Activated CD4-positive, alpha-beta T cell treated with anti-CD3 and anti-CD28 coated beads for 4 hours (primary cell): Measurements from ENCODE around the gene TBC1D7.
"Not testable (repeated sequence)": the region's sequence is repeated elsewhere in the genome, so short reads cannot be mapped to it uniquely, and the experiment has no call there.

Source experiments
- DNase-seq, 2 donors: peaks; one replicate each; pipeline ENCODE4 v3.0.0-alpha.2; 2020

TBC1D7 gene

DNA sequence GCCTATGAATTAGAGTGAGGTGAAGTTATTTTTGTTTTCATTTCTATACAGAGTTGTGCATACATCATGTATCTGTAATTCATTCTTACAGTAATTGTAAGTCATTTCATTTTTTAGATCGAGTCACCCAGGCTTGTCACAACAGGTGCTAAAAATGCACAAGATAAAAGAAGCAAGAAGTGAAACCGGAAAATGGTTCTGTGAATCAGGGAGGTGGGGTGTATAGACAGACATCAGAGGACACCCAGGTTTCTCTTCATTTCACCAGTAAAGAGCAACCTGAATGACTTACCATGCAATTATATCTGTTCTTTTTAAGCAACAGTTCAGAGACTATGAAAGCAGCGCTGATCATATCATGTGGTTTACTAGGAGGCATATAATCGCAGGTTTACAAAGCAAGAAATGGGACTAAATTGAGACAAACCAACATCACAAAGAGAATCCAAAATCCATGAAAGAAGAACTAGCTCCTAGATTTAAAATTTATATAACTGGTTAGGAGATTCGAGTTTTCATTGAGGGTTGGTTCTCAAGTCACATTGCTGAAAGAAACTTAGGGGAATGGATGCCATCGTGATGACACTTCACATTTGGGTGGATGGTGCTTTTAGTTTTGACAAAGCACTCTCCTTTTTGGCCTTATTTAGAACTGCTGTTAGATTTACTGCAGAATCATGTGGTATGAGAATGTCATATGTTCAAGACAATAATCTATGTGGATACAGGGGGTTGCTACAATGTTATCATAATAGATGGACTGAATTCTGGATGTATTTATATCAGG, 27.9 kb upstream of the TBC1D7 start:
- peak; percentile 24 to 33 for DNase-seq

DNA sequence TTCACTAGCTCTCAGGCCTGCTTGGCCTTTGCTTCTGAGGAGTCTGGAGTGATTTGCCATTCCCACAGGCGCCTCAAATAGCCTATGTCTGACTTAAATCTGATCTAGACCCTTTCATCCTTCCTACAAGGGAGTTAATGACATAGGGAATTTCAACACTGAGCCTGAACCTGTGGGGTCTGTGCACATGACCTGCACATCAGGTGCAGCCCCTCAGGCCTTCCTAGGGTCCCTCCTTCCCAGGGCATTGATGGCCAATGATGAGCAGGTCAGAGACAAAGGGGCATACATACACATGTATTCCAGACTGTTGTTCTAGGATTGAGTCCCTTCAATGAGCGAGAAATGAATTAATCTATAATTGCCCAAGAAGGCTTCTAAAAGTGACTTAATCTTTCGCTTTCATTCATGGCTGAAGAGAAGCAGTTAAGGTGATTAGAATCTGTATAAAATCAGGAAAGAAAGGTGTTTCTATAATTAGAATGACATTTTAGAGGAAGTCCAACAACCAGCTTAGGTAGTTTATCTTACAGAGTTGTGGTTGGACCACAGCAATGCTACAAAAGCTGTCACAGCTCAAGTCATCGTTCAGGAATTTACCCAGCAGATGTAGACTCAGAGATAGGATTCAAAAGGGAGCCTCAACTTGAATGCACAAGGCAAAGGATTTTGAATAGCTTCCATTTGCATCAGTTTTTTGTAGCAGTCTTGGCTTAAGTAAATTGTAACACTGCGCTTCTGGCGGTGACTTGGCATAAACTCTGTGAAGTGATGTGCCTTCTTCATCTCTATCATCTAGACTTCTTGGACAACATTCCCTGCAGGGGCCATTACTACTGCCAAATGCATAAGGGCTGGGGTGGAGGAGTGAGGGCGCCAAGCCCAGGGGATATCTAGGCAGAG, 27.0 kb upstream of the TBC1D7 start:
- peak in 1 of 2 donors; percentile 6 for DNase-seq

DNA sequence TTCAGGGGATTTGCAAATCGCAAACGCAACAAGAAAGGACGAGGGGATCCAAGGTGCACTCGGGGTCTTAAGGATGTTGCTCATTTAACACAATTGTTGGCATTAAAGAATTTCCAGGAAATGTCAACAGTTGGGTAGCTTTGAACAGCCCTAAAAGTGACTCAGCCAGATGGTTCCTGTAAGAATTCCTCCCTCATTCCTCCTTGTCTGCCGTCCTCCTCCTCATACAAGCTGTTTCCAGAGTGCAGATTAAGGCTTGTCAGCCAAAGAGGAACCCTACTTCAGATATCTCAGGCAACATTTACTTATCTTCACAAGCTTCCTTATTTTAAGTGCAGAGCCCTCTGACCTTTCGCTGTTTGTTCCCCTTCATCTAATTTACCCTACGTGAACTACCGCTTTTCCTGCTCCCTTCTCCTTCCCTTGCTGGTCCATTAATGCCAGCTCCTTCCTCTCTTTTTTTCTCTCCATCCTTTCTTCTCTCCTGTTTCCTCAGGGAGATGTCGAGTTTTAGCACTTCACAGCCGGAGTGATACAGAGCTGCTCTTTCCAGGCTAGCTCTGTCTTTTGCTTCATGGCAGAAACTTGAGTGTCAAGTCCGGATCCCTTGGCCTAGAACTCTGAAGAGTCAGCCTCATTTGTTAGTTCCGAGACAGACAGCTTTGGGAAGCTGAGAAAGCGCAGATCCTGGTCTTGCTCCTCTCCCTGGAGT, 26.1 kb upstream of the TBC1D7 start:
- DNase-seq: no peak

- DNase-seq: no peak
Observed at GRCh38 chr6:13352165-13352564, 23.8 kb upstream of the TBC1D7 start.

GRCh38 chr6:13351271-13351670, 22.9 kb upstream of the TBC1D7 start:
- no peak for DNase-seq

DNA sequence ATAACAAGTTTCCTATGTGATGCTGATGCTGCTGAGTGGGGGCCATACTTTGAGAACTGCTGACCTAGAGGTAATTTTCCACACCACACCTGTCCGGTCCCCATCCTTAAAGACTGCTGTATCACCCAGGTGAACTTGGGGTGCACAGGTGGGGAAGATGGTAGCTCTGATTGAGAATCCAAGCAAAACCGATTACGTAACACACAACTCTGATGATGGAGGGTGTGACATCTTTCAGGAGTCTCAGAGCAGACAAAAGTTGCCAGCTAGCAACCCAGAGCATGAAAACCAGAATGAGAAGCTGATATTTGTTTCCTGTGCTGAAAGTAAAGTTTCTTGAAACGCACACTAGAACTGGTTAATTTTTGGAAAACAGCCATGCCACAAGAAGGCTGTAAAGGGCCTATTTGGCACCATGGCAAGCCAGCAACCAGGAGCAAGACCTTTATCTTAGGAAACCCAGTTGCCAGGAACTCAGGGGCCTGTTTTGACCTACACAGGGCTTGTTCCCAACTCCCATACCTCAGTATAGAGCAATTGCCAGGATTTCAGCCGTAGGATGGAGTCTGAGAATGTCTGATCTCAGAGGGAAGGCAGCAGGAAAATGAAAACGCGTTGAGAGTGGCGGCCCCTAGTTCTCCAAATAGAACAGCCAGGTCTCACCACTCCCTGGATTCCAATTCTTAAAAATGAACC, 21.6 kb upstream of the TBC1D7 start:
- no peak for DNase-seq

DNA sequence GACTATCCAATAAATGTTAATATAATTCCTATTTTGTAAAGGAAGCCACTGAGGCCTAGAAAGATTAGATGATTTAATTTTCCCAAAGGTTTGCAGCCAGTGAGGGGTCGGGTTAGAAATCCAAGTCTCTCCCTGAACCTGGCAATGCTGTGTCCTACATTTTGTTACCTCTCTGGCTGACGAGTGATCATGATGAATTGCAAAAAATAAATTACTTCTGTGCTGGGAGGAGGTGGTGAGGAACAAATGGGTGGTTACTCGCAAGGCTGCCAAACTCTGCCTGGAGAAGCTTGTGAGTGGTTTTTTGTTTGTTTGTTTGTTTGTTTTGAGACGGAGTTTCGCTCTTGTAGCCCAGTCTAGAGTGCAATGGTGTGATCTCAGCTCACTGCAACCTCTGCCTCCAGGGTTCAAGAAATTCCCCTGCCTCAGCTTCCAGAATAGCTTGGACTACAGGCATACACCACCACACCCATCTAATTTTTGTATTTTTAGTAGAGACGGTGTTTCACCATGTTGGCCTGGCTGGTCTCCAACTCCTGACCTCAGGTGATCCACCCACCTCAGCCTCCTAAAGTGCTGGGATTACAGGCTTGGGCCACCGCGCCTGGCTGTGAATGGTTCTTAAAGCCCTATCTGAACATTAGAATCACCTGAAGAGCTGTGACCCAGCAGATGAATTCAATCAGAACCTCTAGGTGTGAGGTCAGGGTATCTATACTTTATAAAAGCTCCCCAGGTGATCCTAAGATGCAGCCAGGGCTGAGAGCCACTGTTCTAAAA, 20.2 kb upstream of the TBC1D7 start:
- no peak for DNase-seq

DNA sequence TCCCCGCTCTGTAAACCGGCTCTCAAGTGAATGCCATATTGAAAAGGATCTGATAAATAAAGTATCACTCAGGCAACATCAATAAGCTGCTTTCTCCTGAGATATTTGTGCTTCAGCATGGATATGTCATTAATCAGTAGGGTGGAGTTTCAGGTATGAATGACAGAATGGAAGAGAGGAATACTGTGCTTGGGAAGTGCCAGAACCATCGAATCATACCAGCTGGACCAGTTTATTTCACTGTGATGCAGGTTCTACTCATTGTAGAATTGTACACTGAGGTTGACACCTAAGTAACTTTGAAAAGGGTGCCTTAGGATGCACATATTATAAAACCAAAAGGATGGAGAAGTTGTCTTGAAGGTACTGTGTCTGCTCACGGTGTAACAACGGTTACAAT, 17.9 kb upstream of the TBC1D7 start:
- DNase-seq: no peak

DNA sequence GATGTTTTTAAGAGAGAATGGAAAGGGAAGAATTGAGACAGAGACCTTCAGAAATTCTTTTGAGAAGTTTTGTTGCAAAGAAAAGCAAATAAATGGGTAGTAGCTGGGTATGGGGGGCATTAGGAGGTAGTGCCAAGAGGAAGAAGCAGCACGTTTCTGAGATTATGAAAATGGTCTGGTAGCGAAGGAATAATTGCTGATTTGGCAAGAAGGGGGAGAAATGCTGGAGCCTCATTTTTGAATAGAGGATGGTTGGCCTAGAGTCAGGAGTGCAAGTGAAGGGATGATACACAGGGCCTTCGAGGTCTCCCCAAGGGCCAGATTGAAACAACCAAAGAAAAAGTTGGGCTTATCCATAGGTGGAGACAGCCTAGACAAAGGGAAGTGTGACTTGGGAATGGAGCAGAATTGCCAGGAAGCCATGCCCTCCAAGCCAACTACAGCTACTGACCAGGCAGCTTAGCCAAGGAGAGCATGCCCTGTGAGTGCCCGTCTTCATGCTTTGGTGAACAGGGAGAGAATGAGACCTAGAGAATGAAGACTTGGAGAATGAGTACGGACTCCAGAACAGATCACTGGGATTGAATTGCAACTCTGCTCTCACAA, 14.2 kb upstream of the TBC1D7 start:
- no peak for DNase-seq

DNA sequence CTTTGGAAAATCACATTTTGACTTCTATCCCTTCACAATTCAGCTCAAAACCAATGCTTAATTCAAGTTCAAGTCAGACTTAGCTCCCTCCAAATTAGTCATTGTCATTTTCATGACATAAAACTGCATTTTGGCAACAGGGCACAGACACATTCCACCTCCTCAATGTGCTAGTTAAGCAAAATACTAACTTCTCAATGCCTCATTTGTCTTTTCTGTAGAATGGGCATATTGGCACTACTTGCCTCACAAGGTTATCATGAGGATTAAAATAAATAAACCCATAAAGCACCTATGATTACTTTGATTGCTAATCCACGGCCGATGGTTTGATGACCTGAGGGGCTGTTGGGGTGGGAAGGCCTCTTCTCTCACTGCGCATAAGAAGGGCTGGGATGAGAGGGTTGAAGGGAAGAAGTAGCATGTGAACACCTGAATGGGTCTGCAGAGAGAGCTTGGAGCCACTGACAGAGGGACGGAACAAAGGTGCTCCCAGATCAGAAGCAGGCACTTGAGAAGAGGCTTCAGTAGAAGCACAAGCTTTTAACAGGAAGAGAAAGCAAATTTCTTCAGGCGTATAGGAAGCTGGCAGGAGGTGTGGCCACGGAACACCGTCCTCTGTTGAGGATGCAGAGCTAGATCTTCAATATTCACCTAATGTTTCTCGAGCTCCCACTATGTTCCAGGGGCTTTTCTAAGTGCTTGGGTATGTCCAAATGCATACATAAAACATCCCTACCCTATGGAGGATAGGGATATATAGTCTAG, 11.7 kb upstream of the TBC1D7 start:
- no peak for DNase-seq

- DNase-seq: no peak
Observed at GRCh38 chr6:13338038-13338437, 9.7 kb upstream of the TBC1D7 start.

DNA sequence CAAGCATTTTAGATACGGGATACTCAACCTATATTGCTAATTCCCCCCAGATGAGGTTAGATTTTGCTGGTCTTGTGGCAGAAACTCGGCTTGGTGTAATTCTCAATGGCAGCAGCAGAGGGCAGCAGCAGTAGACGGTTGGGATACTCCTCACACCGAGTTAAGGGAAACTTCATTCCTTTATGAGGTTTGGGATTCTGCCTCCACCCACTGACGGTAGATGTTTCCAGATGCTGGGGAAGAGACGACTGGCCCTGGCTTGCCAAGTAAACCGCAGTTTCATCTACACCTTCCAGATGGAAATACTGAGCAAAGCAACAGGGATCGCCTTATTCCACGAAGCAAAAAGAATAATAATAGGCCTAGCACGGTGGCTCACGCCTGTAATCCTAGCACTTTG, 8.2 kb upstream of the TBC1D7 start:
- peak; percentile 57 to 73 for DNase-seq

DNA sequence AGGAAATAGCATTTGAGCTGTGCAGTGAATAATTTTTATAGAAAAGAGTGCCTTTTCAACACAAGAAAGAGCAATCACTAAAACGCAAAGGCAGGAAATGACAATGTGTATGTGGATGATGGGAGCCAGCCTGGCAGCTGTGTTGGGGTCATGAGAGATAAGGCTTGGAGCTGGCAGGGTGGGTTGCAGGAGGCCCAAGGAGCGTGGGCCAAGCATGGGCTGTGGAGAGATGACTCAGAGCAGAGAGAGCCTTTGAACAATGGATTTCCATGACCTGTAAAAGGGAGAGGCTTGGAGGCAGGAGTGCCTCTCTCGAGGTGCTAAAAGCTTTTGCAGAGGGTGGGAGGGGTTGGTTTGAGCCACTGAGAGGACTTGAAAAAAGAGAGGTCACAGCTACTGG, 6.6 kb upstream of the TBC1D7 start:
- DNase-seq: no peak

DNA sequence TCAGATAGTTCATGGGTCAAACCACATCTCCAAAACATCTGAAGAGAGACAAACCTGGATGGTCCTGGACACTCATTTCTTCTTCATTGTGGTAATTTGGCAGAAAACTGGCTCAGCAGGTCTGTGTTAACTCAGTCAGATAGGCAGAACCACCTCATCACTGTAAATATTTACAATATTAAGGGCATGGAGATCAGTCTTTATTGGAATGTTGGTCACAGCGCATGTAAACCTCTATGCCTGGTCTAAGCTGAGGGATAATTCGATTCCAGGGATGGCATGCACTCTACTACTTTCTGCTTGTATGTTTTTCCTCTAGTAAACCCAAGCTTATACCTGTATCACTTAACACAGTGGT, 4.0 kb upstream of the TBC1D7 start:
- no peak for DNase-seq

DNA sequence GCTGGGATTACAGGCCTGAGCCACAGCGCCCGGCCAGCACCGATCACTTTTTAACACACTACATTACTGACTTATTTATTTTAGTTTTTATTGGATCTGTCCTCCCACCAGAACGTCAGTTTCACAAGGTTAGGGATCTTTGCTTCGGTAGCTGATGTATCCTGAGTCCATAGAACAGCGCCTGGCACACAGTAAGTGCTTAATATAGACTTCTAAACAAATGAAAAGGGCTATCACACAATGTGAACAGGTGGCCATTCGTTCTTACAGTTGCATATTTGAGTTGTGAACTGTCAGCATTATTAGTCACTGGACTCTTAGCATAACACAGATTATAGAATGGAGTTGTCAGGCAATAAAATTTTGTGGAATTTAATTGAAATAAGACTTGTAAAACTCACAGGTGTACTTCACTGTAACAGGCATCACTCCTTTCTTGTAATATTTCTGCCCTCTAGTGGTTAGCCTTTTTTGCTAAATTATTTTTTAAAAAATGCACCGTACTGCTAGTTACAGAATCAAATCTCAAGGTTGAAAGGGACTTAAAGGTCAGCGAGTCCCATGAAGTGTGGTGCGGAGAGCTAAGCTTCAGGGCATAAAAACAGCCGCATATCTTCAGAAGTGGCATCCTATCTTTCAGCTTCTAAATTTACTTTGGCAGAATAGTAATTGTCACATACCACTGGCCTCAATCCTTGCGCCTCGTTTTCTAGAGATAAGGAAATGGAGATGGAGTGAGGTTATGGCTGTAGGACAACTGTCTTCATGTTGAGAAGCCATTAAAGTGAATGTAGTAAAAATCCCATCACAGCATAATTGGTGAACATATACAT, 3.4 kb upstream of the TBC1D7 start:
- no peak for DNase-seq

- DNase-seq: no peak
Observed at GRCh38 chr6:13328875-13329183, 492 bp upstream of the TBC1D7 start.

GRCh38 chr6:13327691-13328075, 654 bp downstream of the TBC1D7 start:
- DNase-seq: no peak

- not testable (repeated sequence) for DNase-seq
Observed at GRCh38 chr6:13326031-13326586, 2.2 kb downstream of the TBC1D7 start.

- DNase-seq: no peak
Observed at GRCh38 chr6:13319891-13320564, 8.3 kb downstream of the TBC1D7 start.
